Activated T-helper 2 cell treated with anti-CD3 and anti-CD28 coated beads, Interferon-gamma antibody, Interleukin-2, Interleukin-4, amounts not matched to agents 10 μg/mL and 5 μg/mL and 100 μg/mL, durations not matched to agents 14 hours and 24 hours and 36 hours (primary cell): ENCODE data around the gene TOMM7. TPM values are rescaled to one million over a fixed set of nuclear protein-coding genes. Genes with fewer than 3 reads are reported as not detected.

Source experiments
- DNase-seq: peaks from one replicate; pipeline ENCODE4 v3.0.0; 2021; ENCODE audit warnings: low spot score
- H3K27ac Mint-ChIP-seq: one replicate; pipeline ENCODE4 v1.8.0; 2021; ENCODE audit warnings: mixed read lengths
- H3K27me3 Mint-ChIP-seq: one replicate; pipeline ENCODE4 v1.8.0; 2021; ENCODE audit warnings: low read depth, mixed read lengths
- H3K36me3 Mint-ChIP-seq: one replicate; pipeline ENCODE4 v1.8.0; 2021; ENCODE audit warnings: low read depth, mixed read lengths
- H3K4me1 Mint-ChIP-seq: one replicate; pipeline ENCODE4 v1.8.0; 2021; ENCODE audit warnings: low read depth, mixed read lengths
- H3K4me3 Mint-ChIP-seq: one replicate; pipeline ENCODE4 v1.8.0; 2021; ENCODE audit warnings: low read depth, mild to moderate bottlenecking, moderate library complexity, mixed read lengths
- H3K9me3 Mint-ChIP-seq: one replicate; pipeline ENCODE4 v1.8.0; 2021; ENCODE audit warnings: mixed read lengths
- intact Hi-C: fragments of 100-400 bp; cut with micrococcal nuclease; formaldehyde crosslinking; loops from one replicate; pipeline ENCODE4 v1.15.1; 2023
- total RNA-seq: library from RNA; stranded (reverse); gene quantifications from 2 replicates; pipeline ENCODE4 v1.2.3, GENCODE V29; 2022

Gene TOMM7
- total RNA-seq, result 216 and 221 TPM in 2 replicates

DNA sequence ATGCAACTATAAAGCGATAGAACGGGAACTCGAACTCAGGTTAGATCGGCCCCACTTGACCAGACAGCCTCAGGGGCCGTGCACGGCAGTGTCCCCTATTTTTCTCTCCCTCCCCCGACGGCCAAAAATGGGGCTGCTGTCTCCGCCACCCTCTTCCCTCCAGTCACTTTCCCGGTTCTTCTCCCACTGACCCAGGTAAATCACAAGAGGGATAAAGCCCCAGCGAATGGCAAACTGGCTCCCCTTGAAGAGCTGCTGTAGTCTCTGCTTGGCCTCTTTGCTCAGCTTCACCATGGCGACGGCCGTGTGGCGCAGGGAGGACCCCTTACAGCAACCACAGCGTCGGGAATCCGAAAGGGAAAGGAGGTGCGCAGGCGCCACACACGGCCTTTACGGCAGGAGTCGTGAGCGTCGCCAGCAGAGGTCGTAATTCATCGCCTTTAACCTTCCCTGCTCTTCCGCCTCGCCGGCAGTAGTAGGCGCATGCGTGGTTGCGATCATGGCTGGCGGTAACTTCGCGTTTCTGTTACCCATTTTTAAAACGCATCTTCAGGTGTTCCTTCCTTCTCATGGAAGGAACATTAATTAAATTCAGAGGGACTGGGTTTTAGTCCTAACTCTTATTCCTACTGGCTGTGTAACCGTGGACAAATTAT lies at the start of gene TOMM7:
Gene TOMM7, minus strand, starts transcription at position 364 of the 656 bp plus-strand sequence. Its CDS starts 70 bp downstream, at position 294.
- H3K36me3 Mint-ChIP-seq, result peaks cover 8% of the 10 kb centered on the region
- DNase-seq, result peak; percentile 84
- H3K27me3 Mint-ChIP-seq, result peaks cover 14% of the 10 kb centered on the region
- peak within 1 kb of the TSS; percentile 93 for H3K27ac Mint-ChIP-seq
- intact Hi-C loops, result loop anchor here (1.0 to 5.0 kb wide), 5 partner anchors 32 to 285 kb away; partner anchors contain the start of genes HYCC1 and KLHL7
- H3K4me1 Mint-ChIP-seq, result peaks cover 31% of the 10 kb centered on the region
- H3K9me3 Mint-ChIP-seq, result no peaks in the 10 kb centered on the region
- H3K4me3 Mint-ChIP-seq, result peak within 1 kb of the TSS; percentile 97

DNA sequence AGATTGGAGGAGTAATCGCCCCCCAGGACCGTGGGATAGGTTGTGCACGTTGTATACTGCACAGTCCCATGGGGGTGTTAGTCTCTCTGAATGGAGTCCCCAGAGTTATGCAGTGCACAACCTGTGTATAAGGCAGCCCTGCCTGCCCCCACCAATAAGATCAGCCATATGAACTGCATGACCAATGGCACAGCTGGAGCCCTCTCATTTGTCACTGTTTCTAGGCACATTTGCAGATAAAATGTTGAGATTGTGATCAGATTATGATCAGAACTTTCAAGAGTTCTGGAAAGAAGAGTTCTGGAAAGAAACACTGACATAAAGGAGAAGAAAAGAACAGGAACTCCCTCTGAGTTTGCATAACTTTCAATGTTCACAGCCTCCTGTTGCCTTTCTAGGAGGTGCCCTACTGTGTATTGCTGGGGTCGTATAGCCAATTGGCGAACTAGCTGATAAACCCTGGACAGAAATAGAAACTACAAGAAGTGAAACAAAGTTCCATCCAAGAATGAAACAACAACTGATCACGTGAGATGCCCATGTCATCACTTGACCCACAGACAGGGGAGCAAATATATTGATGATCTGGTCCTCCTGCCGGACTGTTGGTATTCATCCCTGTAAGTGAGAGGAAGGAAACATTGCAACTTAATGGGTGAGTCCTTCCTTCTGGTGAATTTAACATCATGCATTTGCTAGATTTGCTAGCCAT lies 49.6 kb upstream of the TOMM7 start:
- Mint-ChIP-seq H3K9me3 (no peaks in the 10 kb centered on the region), H3K4me3 (no peak overlapping the region), H3K4me1 (peaks cover 20% of the 10 kb centered on the region), H3K36me3 (peaks cover 19% of the 10 kb centered on the region), H3K27me3 (no peaks in the 10 kb centered on the region), H3K27ac (no peak overlapping the region)
- intact Hi-C loops, result no loop called here
- DNase-seq, result no peak

DNA sequence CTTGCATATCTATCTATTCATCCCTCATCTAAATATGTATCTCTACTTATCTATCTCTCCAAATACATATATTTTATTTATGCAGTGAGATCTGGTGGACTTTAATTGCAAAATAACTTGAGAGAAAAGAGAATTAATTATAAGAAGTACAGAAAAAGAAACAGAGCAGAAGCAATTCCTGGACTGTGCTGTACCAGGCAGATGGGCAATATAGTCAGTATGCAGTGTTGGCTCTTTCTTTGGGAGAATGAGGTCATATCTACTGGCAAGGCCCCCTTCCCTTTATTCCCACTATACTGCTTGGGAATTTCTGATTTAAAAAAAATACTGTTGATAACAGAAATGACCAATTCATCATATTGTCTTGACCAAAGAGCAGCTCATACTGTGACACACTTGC lies 49.0 kb upstream of the TOMM7 start:
- intact Hi-C loops, result no loop called here
- peaks cover 20% of the 10 kb centered on the region for H3K4me1 Mint-ChIP-seq
- H3K4me3 Mint-ChIP-seq, result no peak overlapping the region

DNA sequence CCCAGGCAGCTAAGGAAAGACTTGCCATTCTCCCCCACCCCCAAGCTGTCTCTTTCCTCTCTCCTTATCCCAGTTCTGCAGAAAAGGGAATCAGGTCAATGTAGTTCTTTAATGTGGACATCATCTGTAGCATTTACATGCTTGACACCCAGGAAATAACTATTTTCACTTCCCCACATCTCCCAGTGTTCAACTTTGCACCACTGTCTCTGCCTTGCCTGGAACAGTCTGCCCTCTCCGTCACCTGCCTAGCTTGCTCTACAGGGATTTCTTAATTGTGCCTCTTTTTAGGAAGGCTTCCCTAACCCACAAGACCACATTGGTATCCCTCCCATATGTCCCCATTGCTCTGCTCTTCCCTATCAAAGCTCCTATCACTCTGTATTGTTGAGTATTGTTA lies 45.9 kb upstream of the TOMM7 start:
- no peaks in the 10 kb centered on the region for H3K27me3 Mint-ChIP-seq
- peaks cover 41% of the 10 kb centered on the region for H3K36me3 Mint-ChIP-seq
- H3K9me3 Mint-ChIP-seq, result no peaks in the 10 kb centered on the region
- H3K27ac Mint-ChIP-seq, result no peak overlapping the region
- peaks cover 25% of the 10 kb centered on the region for H3K4me1 Mint-ChIP-seq
- no peak overlapping the region for H3K4me3 Mint-ChIP-seq
- intact Hi-C loops, result no loop called here
- DNase-seq, result no peak

More for the DNA sequence above, 49.0 kb upstream of the TOMM7 start:
- no peak for DNase-seq
- Mint-ChIP-seq H3K9me3 (no peaks in the 10 kb centered on the region), H3K36me3 (peaks cover 19% of the 10 kb centered on the region), H3K27ac (no peak overlapping the region), H3K27me3 (no peaks in the 10 kb centered on the region)

DNA sequence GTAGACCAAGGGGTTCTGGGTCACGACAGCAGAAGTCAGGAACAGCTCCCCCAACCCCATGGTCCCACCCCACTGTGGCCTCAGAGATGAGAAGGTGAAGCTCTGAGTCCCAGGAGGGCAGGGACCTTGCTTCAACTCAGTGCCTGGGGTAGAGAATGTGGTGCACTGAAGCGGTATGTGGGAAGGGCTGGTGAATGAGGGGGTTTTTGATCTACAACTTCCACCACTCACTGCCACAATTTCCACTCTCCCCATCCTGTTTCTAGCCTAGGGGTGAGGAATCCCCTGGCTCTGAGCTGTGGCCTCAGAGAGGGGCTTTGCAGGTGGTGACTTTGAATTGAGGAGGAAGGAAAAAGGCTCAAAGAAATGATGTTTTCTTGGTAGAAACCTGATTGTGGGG lies 44.9 kb upstream of the TOMM7 start:
- Mint-ChIP-seq H3K4me1 (peaks cover 25% of the 10 kb centered on the region), H3K27me3 (no peaks in the 10 kb centered on the region), H3K4me3 (no peak overlapping the region), H3K36me3 (peaks cover 50% of the 10 kb centered on the region), H3K9me3 (no peaks in the 10 kb centered on the region), H3K27ac (no peak overlapping the region)
- no peak for DNase-seq
- intact Hi-C loops, result no loop called here

DNA sequence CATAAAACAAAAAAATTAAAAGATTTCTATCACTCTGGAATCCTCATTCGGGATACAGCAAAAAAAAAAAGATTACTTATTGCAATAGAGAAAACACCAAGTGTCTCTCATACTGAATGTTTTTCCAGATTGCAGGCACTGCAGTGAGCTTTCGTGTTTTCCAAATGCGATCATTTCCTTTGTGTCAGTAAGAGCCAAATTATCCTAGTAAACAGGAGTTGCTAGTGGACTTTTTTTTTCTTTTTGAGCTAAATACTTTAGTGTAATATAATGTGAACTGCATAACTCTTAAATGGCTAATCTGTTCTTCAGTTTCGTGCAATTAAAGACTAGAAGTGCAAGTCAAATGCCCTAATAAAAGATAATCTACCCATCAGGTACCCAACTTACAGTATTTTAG lies 44.4 kb upstream of the TOMM7 start:
- H3K4me3 Mint-ChIP-seq, result no peak overlapping the region
- no peak for DNase-seq

DNA sequence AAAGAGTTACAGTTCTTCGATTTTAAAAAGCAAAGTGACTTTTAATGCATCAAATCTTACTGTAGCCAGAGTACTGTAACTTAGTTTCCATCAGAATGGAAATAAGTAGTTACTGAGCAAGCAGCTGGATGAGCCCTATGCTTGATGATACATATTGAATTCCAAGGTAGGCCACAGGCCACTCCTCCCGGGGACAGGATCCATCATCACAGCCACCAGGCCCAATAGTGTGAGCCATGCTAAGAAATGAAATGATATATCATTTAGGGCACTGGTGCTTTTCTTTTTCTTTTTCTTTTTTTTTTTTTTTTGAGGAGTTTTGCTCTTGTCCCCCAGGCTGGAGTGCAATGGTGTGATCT lies 42.9 kb upstream of the TOMM7 start:
- H3K9me3 Mint-ChIP-seq, result no peaks in the 10 kb centered on the region
- intact Hi-C loops, result no loop called here
- H3K36me3 Mint-ChIP-seq, result peaks cover 62% of the 10 kb centered on the region
- no peak for DNase-seq
- H3K4me3 Mint-ChIP-seq, result no peak overlapping the region
- no peaks in the 10 kb centered on the region for H3K27me3 Mint-ChIP-seq
- peaks cover 11% of the 10 kb centered on the region for H3K4me1 Mint-ChIP-seq
- H3K27ac Mint-ChIP-seq, result no peak overlapping the region

More for the DNA sequence above, 44.4 kb upstream of the TOMM7 start:
- no peak overlapping the region for H3K27ac Mint-ChIP-seq
- H3K27me3 Mint-ChIP-seq, result no peaks in the 10 kb centered on the region
- peaks cover 53% of the 10 kb centered on the region for H3K36me3 Mint-ChIP-seq
- H3K9me3 Mint-ChIP-seq, result no peaks in the 10 kb centered on the region
- H3K4me1 Mint-ChIP-seq, result peaks cover 19% of the 10 kb centered on the region
- intact Hi-C loops, result no loop called here

DNA sequence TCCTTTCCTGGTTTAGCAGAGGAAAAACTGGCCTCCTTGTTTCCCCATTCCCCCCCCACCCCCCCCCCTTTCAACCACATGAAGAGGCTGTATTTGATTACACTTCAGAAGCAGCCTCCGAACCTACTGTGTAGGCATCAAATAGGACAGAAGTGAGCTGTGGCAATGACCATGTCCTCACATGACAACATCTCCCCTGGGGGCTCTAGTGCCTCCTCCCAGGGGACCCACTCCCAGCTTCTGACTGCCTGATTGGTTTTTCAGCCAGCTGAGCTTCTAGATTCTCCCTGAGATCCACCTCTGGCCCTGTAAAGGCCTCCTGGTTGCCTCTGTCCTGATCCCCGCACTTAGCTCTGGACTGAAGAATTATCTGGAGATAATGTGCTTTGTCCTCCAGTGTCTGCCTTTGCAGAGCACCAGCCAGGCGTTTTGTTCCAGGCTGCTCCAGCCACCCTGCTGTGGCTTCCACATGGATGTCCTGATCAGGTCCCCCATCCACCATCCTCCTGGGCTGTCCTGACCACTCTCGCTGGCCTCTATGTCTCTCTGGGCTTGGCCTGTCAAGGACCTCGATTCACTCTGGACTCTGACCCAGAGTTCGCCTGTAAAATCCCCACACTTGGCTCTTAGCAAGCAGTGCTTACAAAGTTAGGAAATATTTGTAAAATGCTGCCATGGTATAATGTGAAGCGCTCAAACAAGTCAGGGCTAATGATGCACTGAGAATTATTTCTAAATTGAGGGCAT lies 42.4 kb upstream of the TOMM7 start:
- DNase-seq, result no peak
- intact Hi-C loops, result no loop called here
- no peak overlapping the region for H3K4me3 Mint-ChIP-seq
- H3K36me3 Mint-ChIP-seq, result peaks cover 62% of the 10 kb centered on the region
- no peaks in the 10 kb centered on the region for H3K9me3 Mint-ChIP-seq
- peaks cover 10% of the 10 kb centered on the region for H3K4me1 Mint-ChIP-seq
- no peaks in the 10 kb centered on the region for H3K27me3 Mint-ChIP-seq
- H3K27ac Mint-ChIP-seq, result no peak overlapping the region

DNA sequence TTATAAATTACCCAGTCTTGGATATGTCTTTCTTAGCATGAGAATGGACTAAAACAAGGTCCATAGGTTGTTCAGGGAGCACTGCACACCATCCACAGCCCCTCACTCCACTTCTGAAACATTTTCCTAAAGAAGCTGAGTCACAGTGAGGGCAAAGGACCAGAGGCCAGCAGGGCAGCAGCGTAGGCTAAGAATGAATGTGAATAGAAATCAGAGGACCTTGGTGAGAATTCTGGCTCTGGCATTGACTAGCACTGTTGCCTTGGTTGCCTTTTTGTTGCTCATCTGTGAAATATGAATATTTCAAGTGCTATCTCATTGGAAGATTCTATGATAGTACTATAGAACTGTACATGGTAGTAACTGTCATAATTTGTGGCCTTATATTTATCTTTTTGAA lies 41.7 kb upstream of the TOMM7 start:
- H3K27me3 Mint-ChIP-seq, result no peaks in the 10 kb centered on the region
- H3K9me3 Mint-ChIP-seq, result no peaks in the 10 kb centered on the region
- no peak overlapping the region for H3K4me3 Mint-ChIP-seq
- peaks cover 15% of the 10 kb centered on the region for H3K4me1 Mint-ChIP-seq
- peaks cover 65% of the 10 kb centered on the region for H3K36me3 Mint-ChIP-seq
- no peak for DNase-seq
- intact Hi-C loops, result no loop called here
- no peak overlapping the region for H3K27ac Mint-ChIP-seq

DNA sequence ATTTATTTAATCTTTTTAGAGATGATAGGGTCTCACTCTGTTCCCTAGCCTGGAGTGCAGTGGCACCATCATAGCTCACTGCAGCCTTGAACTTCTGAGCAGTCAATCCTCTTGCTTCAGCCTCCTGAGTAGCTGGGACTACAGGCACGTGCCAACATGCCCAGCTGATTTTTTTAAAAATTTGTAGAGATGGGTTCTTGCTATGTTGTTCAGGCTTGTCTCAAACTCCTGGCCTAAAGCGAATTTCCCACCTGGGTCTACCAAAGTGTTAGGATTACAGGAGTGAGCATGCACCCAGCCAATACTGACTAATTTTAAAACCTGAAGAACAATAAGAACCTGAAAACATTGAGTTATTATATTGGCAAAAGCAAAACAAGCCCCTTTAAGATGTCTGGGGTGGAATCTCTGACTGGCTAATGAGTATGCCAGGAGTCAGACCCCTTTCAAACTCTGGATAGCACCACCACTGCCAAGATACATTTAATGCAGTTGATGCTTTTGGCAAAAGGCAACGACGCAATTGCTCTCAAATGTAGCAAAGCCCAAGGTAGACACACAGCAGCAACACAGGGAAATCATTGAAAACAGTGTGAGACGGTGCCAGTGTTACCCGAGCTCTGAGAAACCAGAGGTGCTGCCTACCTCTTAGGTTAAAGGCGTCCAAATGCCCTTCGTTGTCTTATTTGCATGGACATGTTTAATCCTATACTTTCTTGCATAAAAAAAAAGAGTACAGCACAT lies 40.7 kb upstream of the TOMM7 start:
- H3K4me3 Mint-ChIP-seq, result no peak overlapping the region
- H3K36me3 Mint-ChIP-seq, result peaks cover 66% of the 10 kb centered on the region
- H3K4me1 Mint-ChIP-seq, result peaks cover 24% of the 10 kb centered on the region
- intact Hi-C loops, result no loop called here
- no peak overlapping the region for H3K27ac Mint-ChIP-seq
- H3K9me3 Mint-ChIP-seq, result no peaks in the 10 kb centered on the region
- H3K27me3 Mint-ChIP-seq, result no peaks in the 10 kb centered on the region
- DNase-seq, result no peak

DNA sequence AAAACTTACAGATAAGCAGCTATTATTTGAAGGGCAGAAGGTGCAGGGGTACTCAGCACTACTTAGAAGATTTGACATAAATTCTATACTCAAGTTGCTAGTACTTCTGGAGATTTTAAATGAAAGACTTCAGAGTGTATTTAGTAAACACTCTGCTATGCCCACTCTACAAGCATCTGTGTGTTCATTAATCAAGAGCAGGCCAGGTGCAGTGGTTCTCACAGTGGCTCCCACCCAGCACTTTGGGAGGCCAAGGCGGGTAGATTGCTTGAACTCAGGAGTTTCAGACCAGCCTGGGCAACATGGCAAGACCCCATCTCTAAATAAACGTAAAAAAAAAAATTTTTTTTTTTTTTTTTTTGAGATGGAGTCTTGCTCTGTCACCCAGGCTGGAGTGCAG lies 38.9 kb upstream of the TOMM7 start:
- H3K4me1 Mint-ChIP-seq, result peaks cover 32% of the 10 kb centered on the region

DNA sequence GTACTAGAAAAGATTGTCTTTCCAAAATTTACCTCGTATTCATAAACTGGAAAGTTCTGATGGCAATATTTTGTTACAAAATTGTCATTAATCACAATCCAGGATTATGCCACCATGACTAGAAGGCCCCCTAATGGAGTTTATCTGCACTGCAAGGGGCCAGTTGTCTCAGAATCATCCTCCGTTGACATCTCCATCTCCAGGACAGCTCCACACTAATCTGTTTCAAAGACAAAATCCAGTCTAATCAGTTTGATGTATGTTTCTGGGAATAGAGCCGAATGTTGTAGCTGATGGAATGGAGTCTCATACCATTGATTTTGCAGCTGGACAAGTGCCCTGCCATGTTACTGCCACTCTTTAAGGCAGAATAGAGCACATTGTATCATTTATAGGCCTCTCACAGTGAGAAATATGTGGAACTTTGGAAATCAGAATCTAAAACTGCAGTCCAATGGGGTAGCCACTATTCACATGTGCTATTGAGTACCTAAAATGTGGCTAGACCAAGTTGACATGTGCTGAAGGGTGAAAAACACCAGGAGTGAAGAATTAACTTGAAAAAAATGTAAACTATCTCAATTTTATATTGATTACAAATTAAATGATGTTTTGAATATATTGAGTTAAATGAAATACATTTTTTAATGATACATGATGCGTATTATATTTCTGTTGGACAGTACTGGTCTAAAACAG lies 38.3 kb upstream of the TOMM7 start:
- no peak for DNase-seq
- Mint-ChIP-seq H3K27ac (peak overlapping the region; percentile 28), H3K4me3 (no peak overlapping the region), H3K4me1 (peaks cover 38% of the 10 kb centered on the region), H3K36me3 (peaks cover 83% of the 10 kb centered on the region), H3K27me3 (no peaks in the 10 kb centered on the region), H3K9me3 (no peaks in the 10 kb centered on the region)
- intact Hi-C loops, result no loop called here

More for the DNA sequence above, 38.9 kb upstream of the TOMM7 start:
- Mint-ChIP-seq H3K4me3 (no peak overlapping the region), H3K36me3 (peaks cover 81% of the 10 kb centered on the region), H3K27ac (no peak overlapping the region), H3K9me3 (no peaks in the 10 kb centered on the region), H3K27me3 (no peaks in the 10 kb centered on the region)
- intact Hi-C loops, result no loop called here
- no peak for DNase-seq
